HL-60/S4 treated with phorbol 12-myristate 13-acetate at 8.2 ng/mL for 4 days and 3 days (cell line): ENCODE data around the gene NEU2.

Source experiments
- in situ Hi-C: fragments of 300-500 bp; cut with MboI; formaldehyde crosslinking; loops from 2 replicates; pipeline ENCODE4 v1.15.0; 2022; ENCODE audit warnings: low sequenced_read_pairs

The NEU2 gene

DNA sequence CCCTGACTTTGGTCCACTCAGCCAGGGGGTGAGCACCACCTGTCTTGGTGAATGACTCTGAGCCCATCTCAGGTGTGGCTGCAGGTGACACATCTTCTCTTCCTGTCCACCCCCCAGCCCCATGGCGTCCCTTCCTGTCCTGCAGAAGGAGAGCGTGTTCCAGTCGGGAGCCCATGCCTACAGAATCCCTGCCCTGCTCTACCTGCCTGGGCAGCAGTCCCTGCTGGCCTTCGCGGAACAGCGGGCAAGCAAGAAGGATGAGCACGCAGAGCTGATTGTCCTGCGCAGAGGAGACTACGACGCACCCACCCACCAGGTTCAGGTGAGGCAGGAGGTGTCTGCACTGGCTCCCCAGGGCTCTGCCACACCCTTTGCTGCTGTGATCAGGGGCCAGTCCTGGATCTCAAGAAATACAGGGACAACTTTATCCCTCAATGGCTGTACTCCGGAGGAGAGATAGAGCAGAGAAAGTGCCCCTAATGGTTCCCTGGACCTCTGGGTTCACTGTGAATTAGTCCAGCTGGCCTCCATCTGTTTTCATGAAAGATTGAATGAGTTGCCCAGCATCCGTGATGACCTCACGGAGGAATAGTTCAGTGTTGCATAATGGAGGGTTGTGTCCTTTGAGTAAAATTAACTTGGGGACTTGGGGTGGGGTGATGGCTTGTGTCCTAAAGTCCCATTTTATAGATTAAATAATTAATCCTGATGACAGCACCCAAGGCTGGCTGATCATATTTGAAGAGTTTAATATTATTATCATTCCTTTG lies at the start of gene NEU2:
NEU2 (plus strand) TSS at position 122 of the 770 bp plus-strand sequence; CDS start at position 122, 0 bp downstream.
- in situ Hi-C loops = no loop called here

DNA sequence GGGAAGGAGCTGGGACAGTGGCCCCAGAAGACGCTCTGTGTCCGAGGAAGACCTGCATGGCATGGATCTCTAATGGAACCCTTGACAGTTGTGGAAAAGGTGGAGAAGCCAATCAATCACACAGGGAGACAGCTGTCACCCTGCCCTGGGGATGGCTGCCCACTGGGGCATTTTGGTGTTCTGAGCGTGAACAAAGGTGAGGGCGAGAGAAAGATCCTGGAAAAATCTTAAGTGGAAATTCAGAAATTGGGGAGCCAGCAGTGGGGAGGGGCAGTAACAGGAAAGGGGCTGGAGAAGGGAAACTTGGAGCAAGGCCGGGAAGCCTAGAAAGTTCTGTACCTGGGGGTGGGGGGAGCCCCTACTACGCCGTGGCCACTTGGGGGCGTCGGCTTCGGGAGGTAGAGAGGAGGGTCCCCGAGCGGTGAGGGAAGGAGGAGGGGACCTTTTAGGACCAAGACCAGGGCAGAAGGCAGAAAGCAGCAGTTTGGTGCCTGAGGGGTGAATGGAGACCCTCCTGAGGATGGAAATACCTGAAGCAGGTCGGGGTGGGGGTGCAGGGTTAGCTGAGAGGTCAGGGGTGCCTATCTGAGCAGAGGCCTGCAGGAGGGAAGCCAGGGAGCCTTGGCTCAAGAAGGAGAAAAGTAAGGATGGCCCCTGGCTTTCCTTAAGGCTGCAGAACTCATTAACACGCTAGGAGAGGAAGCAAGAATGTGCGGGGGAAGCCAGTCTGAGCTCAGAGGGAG lies 49.4 kb upstream of the NEU2 start:
- in situ Hi-C loops = no loop called here

DNA sequence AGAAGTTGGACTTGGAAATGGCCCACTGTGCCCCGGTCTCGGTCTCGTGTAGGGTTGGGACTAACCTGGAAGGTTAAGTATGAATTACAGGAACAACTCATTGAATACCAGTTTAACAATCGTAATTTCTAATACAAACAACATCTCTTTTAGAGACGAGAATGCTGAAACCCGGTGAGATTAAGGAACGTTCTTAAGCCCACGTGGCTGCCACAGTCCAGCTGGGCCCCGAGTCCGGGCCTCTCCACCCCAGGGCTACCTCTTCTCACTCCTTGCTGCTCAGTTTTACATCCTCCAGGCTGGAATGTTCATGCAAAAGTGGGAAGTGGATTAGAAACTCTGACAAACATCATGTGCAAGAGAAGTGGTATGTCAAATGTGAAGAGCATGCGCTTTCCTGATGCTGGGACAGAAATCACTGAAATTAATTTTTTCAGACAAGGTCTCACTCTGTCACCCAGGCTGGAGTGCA lies 48.8 kb upstream of the NEU2 start:
- in situ Hi-C loops = no loop called here

DNA sequence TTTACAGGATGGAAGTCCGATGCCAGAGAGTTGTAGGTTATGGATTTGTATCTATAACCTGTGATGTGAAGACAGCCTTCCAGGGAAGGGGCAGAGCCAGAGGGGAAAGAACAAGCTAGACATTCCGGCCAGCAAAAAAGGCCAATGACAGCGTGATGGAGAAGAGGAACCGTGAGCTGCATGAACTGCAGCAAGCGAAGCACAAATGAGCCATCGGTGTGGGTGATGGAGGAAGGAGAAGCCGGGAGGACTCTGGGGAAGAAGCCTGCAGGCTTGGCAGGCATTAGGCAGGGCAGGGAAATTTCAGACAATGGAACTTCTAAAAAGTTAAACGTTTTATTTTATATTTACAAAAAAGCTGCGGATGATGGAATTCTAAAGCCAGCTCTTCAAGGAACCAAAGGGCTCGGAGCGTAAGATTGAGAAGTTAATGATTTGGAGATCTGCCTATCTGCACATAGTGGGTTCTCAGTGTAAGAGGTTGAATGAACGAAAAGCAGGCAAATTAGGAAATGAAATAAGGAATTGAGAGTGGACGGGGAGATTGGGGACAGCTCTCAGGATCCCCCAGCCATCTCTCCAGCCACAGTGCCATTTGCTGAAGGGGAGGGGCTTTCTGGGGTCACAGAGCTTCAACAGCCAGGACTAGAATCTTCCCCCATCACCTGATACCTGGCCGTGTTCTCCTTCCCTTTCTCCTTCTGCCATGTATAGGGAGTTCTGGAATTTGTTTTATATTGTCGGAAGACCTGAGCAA lies 47.8 kb upstream of the NEU2 start:
- in situ Hi-C loops = no loop called here

DNA sequence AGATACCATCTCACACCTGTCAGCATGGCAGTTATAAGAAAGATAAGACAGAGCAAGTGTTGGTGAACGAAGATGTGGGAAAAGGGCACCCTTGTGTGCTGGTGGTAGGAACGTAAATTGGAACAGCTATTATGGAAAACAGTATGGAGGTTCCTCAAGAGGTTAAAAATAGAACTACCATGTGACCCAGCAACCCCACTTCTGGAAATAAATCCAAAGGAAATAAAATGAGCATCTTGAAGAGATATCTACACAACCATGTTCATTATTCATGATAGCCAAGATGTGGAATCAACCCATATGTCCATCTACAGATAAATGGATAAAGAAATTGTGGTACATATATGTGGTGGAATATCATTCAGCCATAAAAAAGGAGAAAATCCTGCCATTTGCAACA lies 46.3 kb upstream of the NEU2 start:
- in situ Hi-C loops = no loop called here

DNA sequence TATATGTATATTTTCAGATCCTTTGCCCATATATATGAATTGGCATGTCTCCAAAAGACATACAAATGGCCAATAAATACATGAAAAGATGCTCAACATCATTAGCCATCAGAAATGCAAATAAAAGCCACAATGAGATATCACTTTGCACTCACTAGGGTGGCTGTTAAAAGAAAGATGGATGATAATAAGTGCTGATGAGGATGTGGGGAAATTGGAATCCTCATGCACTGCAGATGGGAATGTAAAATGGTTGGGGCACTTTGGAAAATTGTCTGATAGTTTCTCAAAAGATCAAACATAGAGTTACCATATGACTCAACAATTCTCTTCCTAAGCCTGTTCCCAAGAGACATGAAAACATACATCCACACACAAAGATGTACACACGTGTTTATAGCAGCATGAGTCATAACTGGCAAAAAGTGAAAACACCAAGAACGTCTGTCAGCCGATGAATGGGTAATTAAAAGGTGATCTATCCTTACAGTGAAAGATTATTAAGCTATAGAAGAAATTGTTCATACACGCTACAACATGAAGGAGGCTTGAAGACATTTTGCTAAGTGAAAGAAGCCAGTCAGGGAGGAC lies 39.1 kb upstream of the NEU2 start:
- in situ Hi-C loops = no loop called here

DNA sequence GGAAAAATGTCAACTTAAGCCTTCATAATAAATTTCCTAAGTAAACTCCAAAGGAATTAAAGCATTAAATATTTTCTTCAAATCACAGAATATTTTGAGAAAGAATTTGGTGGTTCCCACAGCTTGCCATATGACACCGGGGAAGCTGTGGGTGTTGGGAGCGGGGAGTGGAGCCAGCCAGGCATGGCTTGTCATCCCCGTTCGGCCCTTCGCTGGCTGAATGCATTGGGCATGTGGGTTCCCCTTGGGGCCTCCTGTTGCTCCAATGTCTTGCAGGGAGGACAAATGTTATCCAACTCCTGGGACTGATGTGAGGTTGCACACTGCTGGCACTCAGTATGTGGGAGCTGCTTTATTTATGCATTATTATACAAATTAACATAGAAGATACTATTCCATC lies 38.0 kb upstream of the NEU2 start:
- in situ Hi-C loops = no loop called here

DNA sequence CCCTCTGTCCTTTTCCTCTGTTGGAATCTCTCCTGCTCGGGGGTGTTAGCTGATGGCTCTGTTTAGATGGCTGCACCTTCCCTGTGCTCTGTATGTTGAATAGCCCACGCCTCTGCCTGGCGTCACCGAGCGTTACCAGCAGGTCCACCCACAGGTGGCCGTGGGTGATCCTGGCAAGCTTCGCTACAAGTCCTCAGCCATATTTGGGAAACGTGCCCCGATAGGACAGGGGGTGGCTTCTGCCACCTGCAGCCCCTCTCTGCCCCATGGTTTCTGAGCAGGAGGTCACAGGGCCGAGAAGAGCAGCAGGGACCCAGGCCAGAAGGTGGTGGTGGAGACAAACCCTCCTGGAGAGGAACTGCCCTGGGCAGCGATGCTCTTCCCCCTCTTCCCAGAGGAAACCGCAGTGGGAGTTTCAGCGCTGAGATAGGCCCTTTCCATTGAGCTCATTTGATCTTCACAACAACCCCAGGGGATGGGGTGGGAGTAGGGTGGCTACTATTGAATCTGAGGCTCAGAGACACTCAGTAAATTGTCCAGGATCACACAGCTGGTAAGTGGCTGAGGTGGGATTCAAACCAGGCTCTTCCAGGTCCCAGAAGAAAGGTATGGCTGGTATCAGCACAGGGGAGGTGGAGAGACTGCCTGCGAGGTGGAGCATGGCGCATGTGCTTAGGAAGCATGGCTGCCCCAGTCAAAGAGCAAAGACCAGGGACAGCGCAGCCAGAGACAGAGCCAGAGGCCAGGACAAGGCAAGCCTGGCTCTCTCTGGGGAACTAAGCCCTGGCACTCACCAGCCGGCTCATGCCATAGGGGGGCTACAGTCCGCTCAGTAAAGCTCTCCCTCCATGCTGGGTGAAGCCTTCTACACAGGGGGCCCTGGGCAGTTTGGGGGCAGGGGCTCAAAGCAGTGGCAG lies 34.5 kb upstream of the NEU2 start:
- in situ Hi-C loops = no loop called here

DNA sequence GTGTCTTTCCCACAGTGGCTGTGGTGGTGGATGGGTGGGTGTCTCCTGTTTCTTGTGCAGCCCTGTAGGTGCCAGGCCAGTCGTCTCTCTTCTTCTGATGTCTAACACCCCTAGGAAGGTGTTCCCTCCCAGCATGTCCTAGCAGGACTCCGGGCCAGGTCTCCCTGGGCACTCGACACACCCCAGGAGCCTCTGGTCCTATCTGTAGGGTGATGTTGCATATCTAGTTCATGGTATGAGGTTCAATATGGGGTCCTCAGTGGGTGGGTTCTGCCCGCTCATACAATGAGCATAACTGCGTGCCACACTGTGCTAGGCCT lies 33.8 kb upstream of the NEU2 start:
- in situ Hi-C loops = no loop called here

DNA sequence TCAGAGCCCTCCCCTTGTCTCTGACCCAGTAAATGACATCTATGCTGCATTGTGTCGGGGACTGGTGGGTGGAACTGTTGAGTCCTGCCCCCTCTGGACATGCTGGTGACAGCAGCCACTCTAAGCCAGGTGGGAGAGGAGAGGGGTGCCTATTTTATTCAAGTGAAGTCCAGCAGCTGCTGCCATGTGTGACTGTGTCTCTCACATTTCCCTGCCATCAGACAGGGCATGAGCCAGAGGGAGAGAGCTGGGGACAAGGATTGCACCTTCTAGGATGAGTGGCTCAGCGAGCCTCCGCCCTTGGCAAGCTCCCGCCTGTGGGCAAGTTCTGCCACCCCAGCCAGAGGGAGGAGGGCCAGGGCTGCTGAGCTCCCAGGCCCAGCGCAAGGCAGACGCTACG lies 33.1 kb upstream of the NEU2 start:
- in situ Hi-C loops = no loop called here

DNA sequence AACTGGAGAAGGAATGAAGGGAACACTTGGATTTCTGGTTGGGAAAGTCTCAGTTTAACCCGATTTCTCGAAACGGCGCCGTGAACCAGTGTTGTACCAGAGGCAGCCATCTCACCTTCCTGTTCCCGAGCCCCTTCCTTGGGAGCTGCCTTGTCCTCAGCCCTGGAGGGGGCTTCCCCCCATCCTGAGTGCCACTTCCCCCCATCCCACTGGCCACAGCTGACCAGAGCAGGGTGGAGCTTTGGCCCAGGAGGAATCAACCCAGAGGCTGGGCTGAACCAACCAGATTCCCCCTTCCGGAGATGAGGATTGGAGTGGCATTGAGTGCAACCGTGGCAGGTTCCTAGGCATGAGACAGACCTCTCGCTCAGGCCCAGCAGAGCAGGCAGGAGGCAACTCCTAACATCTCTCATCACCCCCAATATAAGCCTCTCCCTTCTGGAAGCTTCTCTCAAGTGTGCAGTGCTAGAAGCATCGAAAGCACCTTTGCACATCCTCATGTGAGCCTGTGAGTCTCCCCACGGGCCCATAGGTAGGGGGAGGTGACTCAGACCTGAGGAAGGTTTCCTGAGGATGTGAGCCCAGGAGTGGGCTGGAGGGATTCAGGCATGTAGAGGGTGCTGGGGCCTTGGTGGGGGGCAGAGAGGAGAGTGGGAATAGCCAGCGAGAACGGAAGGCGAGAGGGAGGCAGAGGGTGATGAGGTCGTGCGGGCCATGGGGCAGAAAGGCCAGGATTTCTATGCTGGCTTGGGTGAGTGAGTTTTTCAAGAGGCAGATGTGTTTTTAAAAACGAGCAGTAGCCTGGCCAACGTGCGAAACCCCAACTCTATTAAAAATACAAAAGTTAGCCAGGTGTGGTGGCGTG lies 31.4 kb upstream of the NEU2 start:
- in situ Hi-C loops = no loop called here

DNA sequence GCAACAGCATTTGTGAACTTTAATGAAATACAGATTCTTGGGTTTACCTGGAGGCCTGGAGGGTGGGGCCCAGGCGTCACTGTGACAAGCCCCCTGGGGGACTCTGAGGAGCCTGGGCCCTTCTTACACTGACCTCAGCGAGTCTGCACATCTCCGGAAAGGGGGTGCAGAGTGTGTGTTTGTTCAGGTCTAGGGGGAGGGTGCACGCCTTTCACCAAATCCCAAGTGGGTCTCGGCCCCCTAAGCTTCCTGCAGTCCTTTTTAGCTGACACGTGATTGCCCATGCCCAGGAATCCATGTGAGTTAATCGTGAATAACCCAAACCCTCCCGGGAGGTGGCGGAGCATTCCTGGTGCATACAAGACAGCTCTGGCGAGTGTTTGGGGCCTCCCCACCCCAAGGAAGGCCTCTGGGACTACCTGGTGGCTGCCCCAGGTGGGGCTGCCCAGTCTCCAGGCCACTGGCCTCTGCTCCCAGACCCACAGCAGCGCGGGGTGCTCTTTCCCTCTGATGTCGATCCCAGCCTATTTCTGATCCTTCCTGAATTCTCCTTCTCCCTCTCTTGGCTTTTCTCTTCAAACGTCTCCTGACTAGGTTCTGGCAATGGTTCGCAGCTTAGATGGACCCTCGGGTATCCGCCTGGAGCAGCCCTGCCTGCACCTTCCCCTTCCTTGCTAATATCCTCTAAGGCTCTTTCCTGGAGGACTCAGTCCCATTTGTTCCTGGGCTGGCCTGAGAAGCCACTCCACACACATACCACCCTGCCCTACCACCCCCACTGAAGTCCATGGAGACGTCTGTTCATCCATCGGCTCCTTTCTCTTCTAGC lies 29.4 kb upstream of the NEU2 start:
- in situ Hi-C loops = no loop called here

DNA sequence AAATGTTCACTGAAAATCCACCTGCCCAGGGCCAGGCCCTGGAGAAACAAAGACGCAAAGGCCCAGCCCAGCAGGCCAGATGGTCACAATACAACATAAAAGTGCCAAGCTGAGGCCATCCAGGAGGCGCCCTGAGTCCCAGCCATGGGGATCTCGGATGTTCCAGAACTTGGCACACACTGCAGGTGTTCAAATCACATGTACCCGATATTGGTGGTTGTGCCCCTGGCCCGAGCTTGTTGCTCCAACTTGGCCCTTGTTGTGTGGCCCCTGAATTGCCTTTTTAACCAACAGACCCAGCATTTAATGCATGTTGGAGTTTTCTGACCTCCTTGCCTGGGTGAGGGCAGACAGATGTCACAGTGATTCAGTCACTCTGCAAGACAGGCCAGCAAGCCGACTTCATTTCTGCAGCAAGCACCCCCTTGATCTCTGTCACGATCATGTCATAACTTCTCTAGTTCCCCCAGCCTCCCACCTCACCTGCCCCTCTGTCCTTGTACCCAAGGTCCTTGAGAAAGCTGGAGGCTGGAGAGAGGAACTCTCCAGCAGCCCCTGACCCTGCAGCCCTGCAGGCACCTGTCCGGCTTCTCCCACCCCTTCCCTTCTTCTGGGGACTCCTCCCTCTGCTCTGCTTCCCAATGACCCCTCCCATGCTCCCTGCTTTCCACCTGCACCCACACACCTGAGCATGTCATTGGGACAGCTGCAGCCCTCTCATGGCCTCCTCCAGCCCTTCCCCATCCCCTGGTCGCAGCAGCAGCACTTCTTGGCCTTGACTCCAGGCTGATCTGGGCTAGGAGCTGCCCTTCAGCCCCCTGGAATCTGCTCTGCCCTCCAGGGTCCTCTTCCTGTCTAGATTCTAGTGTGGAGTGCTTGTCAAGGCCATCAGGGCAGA lies 28.6 kb upstream of the NEU2 start:
- in situ Hi-C loops = no loop called here

DNA sequence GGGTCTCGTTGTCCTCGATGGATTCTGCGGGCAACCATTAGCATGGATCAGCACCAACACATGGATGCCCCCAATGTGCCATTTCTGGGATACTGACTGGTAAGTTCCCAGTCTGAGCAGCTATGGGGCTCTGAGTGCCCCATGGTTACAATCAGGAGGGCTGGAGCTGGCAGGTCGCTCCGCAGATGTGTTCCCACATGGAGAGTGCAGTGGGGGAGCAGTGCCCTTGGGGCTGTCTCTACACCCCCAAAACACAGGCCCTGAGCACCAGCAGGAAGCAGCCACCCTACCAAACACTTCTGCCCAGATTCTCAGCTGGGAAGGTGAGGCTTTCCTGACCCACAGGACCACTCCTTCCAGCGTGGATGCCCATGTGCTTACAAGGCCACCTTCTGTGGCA lies 27.4 kb upstream of the NEU2 start:
- in situ Hi-C loops = no loop called here

DNA sequence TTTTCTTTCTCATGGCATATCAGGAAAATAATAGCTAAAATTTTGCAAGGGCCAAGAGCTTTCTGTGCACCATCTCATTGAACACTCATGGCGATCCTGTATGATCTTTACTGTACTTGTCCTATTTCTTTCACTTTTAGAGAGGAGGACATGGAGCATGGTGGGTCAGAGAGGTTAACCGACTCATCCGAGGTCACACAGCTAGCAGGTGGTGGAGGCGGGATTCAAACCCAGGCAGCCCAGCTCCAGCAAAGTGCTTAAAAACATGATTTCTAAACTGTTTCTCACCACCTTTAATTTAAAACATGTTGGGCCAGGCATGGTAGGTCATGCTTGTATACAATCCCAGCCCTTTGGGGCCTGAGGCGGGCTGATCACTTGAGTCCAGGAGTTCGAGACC lies 25.8 kb upstream of the NEU2 start:
- in situ Hi-C loops = no loop called here

DNA sequence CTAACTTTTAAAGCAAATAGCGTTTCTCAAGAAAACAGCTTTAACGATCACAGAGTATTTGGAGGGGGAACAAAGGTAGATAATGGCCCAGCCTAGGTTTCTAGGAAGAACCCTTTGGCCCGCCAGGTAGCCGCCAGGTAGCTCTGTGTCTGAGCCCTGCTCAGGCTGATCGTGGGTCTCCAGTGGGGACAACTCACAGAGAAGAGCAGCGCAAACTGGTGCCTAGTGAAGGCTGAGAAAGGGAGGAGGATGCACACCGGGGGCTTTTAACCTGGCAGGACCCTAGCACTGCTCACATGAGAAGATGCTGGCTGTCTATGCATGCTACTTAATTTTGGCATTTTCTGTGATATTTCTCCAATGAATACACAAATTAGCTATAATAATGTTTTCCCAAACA lies 25.2 kb upstream of the NEU2 start:
- in situ Hi-C loops = no loop called here

DNA sequence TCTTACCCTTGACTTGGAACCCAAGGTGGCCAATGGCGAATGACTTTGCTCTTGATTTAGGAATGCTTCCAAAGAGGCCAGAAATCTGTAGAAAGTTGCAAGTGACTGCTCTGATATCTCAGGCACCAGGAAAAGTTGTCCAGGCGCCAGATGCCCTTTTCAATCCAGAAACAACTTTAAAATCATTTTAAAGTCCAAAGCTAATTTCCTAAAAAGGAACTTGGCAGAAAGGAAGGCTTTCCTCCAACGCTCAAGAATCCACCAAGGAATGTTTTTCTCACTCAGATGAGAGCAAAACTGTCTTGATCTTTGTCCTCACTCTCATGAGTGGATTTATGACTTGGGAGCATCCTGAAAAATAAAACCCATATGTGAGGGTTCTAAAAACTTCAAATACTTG lies 24.7 kb upstream of the NEU2 start:
- in situ Hi-C loops = no loop called here

DNA sequence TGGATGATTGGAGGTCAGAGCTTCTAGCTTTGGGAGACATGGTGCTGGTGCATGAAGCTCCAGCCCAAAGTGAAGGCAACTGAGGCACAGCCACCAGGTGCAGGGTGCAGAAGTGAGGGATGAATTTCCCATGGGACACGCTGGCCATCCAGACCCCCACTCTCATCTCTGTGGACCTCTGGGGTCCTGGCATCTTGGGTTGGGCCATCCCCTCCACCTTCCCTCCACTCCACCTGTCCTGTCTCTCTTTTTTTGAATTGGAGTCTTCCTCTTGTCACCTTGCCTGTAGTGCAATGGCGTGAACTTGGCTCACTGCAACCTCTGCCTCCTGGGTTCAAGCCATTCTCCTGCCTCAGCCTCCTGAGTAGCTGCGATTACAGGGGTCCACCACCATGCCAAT lies 22.8 kb upstream of the NEU2 start:
- in situ Hi-C loops = no loop called here
